HG03095 (cell line): Measurements from ENCODE around the gene GLUL.
"Not testable (repeated sequence)": the region's sequence is repeated elsewhere in the genome, so short reads cannot be mapped to it uniquely, and the experiment has no call there.

Experiments
- ATAC-seq: cut with Tn5 transposase; IDR thresholded peaks from one replicate; pipeline ENCODE4 v1.9.1; 2021; ENCODE audit warnings: moderate library complexity; ENCODE audit not compliant: unreplicated experiment

The GLUL gene

DNA sequence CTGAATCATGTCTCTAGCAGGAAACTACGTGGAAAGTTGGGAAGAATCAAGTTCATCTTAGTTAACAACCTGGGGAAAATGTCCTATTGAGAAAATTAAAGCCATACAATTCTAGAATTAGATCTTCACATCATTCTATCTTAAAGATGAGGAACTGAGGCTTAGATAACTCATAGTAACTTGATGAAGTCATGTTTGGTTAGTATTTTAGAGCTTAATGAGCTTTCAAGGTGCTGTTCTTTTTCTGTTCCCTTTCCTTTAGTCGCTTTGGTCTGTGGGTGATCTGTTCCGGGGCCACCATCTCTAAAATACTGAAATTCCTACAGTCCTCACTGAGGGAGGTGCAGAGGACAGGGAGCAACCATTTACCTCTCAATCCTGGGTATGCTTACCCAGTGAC, 4.3 kb upstream of the GLUL start:
- no peak for ATAC-seq

GRCh38 chr1:182394055-182394775, 2.6 kb upstream of the GLUL start:
- ATAC-seq: no peak

GRCh38 chr1:182392050-182393028, 749 bp upstream of the GLUL start:
- peak; percentile 19 for ATAC-seq

DNA sequence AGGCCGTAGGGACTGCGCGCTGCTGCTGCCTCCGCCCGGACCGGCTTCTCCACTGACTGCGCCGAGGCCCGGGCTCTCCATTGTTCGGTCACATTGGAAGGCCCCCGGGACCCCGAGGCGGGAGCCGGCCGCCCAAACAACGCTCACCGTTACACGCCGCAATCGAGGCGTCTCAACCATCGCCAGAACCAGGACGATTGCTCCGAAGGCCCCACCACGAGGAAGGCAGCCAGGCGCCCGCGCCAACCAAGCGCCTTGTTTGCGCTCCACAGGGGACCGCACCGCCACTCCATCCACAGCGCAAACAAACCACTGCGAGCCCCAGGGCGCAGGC, 595 bp downstream of the GLUL start:
- ATAC-seq: peak; percentile 2

GRCh38 chr1:182389619-182390047, 2.0 kb downstream of the GLUL start:
- ATAC-seq: no peak

- ATAC-seq: no peak
These were observed 3.0 kb downstream of the GLUL start for GRCh38 chr1:182388392-182389134.

DNA sequence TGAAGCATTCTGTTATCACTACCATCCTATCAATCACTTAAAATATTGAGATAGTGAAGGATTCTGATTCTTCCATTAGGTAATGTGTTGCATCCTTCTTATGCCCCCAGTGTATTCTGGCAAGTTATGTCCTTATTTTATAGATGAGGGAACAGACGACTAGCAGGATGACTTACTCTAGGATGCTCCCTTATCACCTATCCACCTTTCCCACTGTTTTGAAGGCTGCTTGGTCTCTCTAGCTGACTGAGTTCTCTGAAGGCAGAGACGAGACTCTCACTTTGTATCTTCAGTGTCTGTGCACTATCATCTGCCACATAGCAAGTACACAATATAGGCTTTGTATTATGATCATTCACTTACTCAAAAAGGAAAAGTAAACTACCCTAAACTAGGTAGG, 4.0 kb downstream of the GLUL start:
- no peak for ATAC-seq

- ATAC-seq: no peak
These were observed 4.6 kb downstream of the GLUL start for GRCh38 chr1:182386980-182387379.

DNA sequence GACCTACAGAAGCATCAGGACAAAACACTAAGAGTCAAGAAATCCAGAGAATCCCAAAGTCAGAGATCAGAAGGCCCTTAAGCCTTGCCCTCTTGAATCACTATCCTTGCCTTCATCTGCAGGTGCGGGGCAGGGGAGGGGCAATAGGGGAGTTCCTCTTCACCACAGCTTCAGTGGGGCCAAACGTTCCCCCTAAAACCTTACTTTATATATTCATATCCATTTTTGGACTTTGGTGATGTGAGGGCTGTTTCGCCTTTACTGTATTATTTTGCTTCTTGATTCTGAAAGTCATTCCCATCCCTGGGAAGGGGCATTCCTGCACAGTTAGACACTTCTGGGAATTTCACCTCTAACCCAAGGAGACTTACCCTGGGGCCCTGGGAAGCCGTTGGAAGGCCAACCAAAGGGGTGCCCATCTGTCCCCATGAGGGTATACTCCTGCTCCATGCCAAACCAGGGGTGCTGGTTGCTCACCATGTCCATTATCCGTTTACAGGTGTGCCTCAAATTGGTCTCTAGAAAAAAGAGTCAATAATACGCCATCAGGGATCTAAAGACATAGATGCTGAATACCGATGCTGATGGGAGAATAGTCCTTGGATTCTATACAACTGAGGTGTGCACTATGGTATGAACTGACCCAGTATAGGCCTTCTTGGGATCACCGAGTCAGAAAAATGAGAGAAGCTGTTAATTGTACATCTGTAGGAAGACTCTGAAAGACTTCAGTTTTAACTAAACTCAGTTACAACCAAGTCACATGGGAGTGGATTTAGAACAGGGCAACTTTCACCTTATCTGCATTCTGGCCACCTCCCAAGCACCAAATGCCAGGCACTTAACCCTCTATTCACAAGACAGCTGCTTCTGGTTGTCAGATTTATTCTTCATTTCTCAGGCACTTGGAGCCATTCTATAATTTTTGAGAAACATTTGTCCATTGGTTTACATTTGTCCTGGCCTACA, 5.4 kb downstream of the GLUL start:
- ATAC-seq: no peak

GRCh38 chr1:182384387-182384960, 7.1 kb downstream of the GLUL start:
- no peak for ATAC-seq

DNA sequence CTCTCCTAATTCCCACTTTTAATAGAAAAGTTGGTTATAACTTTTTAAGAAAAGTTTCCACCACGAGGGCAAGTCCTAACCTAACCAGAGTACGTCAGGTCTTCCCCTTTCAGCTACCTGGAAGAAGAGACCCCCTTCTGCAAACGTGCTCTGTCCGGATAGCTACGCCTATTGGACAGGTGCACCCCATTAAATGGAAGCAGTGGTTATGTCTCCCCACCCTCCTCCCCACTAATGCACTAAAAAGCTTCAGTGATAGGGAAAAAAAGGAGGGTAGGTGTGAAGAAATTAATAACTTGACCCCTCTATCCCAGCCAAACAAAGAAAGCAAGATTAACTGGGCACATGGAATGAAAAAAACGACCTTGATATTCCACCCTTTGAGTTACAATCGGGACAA, 7.7 kb downstream of the GLUL start:
- ATAC-seq: no peak

DNA sequence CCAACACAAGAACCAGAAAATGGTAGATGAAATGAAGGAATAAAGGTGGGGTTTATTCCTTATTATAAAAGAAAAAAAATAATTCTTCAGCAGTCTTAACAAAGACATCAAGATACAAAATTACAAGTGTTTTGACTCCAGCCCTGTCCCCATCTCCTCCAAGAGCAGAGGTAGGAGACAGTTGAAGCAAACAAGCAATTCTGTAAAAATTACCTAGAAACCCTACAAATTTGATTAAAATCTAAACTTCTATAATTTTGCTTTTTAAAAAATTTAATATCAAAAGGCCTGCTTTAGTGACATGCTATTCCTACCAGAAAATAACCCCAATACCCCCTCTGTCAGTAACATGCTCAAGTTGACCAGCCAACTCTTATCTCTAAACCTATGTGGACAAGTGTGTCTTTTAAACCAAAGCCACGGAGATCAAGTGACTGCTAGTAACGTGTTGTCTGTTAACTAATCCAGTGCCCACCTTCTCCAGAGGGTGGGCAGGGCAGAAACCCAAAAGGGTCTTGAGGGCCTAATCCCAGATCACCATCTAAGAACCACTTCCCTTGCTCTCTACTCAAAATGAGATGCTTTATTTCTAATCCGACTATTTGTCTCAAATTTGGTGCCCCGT, 8.4 kb downstream of the GLUL start:
- no peak for ATAC-seq

DNA sequence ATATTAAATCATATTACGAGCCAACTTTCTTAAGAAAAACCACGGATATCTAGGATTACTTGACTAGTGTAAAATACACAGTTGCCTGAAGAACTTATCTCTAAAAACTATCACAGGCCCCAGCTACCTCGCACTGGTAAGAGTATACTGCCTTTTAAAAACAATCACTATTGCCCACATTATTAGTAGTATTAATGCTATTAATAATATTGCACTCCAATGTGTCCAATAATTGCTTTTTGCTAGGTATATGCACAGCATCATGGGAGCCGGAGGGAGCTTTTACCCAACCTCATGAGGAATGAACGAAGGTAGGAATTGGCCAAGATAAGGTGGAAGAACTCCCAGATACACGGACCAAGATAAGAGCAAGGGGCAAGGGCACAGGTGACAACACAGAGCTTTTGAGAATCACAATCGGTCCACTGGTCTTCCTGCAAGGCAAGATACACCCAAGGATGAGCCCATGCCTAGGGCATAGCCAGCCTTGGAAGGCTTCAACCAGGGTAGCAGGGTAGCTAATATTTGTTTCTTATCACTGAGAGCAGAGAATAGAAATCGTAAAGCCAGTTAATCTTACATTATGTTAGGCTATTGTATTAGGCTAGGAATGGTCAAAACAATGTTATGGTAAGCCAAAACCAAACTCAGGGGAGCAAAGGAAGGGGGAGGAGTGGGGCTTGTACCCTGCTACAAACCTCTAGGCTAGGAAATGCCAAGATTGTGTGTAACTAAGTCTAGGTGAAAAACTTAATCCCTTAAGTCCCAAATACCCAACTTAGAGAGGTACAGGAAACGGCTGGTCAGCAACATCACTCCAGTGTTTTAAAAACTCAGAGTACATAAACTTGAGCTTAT, 9.4 kb downstream of the GLUL start:
- no peak for ATAC-seq

DNA sequence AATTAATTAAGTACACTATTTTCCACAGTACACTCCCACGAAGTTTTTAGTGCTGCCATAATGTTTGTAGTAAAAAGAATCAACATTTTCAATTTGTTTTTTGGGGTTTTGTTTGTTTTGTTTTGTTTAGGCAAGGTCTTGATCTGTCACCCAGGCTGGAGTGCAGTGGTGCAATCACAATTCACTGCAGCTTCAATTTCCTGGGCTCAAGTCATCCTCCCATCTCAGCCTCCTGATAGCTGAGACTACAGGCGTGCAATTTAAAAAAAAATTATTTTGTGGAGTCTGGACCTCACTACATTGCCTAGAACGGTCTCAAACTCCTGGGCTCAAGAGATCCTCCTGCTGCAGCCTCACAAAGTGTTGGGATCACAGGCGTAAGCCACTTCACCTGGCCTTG, 11.4 kb downstream of the GLUL start:
- ATAC-seq: no peak

- not testable (repeated sequence) for ATAC-seq
These were observed 11.8 kb downstream of the GLUL start for GRCh38 chr1:182379781-182380180.

DNA sequence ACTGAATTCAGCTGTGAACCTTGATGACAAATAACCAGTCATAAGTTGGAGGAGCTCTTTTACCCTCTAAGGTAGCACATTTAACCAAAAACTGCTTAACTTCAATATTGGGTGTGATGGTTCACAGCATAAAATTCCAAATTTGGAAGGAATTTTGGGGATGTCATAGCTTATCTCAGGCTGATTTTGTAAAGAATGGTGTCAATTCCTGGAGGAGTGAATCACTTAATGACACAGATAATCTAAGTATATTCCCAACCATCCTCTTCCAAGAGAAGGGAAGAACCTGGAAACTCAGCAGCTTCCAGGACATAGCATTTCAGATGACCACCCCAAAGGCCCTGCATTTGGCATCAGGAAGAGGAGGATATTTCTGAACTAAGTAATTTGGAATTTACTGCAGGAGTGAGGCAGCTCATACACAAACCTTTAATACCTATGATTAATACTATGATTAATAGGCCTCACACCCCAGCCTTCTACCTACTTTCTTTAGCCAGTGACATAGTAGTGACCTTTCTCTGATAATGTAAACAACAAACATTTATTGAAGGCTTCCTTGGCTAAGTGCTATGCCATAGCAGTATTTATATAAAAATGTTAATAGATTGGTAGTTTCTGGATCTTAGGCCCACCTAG, 14.5 kb downstream of the GLUL start:
- ATAC-seq: no peak

DNA sequence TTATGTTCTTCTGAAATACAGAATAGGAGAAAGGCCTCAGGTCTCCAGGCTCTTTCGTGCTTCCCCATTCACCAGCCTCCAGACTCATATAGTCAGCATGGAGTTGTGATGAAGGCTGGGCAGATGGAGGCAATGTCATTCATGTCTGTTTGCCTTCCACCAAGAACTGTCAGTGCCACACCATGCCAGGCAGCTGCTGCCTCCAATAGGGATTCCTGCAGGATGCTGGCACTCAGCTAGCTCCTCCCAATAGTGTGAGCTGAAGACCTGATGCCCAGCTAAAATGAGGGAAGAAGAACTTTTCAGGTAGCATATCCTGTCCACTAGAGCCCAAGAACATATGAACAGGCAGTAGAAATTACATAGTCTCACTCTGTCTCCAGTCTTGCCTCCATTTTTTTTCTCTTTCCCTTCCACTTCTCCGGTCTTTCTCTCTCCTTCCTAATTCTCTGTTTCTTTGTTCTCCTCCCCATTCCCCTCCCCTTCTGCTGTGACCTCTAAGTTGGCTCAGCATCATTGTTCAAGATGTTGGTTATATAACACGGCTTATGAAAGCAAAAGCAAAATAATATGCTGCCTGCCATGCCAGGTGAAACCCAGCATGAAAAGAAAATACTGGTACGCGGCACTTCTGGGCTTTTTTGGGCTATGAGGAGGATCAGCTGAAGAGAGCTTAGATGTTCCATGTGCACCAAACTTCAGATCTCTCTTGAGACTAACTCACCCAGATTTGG, 17.3 kb downstream of the GLUL start:
- no peak for ATAC-seq
